ENCODE results near the gene GRID1. TPM values are rescaled to one million over a fixed set of nuclear protein-coding genes. Genes with fewer than 3 reads are reported as not detected.

Gene GRID1
- total RNA-seq, 4 donors from 2014 or later: 17.2 to 28.1 (median 23.6) TPM

DNA sequence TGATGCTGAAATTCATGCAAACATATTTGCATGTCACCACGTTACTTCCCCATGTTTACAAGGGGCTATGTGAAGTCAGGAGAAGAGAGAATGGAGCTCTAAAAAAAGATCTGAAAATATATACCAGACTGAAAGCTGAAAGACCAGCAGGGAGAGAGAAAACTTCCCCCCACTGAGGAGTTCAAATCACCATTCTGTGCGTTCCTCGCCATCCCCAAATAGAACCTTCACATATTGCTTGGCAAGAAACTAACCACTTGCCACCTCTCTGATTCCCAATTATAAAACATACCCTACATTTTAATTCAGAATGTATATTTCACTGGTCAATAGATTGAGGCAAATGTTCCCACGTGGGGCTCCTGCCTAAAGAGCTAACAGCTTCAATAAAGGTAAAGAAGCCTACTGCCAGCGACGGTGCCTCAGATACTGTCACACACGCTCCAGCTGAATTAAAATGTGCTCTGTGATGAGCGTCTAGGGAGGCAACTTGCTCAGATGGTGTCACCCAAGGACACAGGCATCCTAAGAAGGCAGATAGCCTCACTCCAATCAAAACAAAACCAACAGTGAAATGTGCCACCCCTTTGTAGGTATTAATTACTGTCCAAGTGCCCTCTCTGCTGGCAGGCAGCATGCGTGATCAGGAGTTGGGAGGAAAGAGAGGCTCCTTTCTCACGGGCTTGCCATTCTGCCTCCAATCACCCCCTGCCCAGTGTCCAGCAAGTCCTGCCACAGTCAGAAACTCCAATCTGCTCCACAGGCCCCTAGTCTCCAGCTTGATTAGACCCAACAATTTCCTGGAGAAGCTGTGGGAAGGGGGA is 298.2 kb downstream of the GRID1 start:
- Histone ChIP-seq H3K4me3 (replicated peaks in 1 of 3) (no peak overlapping the region), H3K27ac (no peak overlapping the region), H3K27me3 (no peaks in the 10 kb centered on the region), H3K36me3 (no peaks in the 10 kb centered on the region), H3K4me1 (no peaks in the 10 kb centered on the region), H3K9me3 (no peaks in the 10 kb centered on the region)
- WGBS, 2 donors: 86% methylated on average over 10 of the region's 10 CpGs
- intact Hi-C loops (cut with DNase I): no loop called here
- no peak for DNase-seq
- no peak for TF ChIP-seq POLR2A (IDR thresholded peaks at IDR 0.05)
- TF ChIP-seq, protein P1, sequence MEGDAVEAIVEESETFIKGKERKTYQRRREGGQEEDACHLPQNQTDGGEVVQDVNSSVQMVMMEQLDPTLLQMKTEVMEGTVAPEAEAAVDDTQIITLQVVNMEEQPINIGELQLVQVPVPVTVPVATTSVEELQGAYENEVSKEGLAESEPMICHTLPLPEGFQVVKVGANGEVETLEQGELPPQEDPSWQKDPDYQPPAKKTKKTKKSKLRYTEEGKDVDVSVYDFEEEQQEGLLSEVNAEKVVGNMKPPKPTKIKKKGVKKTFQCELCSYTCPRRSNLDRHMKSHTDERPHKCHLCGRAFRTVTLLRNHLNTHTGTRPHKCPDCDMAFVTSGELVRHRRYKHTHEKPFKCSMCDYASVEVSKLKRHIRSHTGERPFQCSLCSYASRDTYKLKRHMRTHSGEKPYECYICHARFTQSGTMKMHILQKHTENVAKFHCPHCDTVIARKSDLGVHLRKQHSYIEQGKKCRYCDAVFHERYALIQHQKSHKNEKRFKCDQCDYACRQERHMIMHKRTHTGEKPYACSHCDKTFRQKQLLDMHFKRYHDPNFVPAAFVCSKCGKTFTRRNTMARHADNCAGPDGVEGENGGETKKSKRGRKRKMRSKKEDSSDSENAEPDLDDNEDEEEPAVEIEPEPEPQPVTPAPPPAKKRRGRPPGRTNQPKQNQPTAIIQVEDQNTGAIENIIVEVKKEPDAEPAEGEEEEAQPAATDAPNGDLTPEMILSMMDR (IDR thresholded peaks at IDR 0.05): peak in 1 of 6 experiments; percentile 7

DNA sequence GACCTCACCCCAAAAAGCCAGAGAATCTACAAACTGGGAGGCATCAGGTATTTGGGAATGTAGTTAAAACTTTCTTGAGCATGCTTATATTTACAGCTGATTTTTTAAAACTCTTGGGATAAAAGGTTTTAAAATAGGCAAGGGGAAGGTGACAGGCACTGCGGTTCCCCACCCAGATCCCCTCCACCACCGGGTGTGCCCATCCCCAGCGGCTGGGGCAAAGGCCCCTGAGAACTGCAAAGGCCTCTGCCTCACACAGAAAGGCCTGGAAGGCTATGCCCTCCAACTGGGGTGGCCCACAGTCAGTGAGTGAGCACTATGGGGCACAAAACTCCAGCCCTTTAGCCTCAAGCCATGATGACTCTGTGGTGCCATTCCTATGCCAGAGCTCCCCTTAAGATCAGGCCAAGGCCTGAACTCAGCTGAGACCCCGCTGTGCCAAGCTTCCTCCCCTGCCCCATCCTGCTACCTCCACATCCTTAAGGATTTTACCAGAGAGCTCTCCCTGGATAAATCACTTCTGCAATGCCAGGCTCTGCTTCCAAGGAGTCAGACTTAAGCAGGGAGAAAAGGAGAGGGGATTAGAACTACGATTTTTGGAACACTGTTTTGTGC is 299.1 kb downstream of the GRID1 start:
- Histone ChIP-seq H3K4me1 (no peaks in the 10 kb centered on the region), H3K27me3 (no peaks in the 10 kb centered on the region), H3K27ac (no peak overlapping the region), H3K9me3 (no peaks in the 10 kb centered on the region), H3K4me3 (replicated peaks in 1 of 3) (no peak overlapping the region), H3K36me3 (no peaks in the 10 kb centered on the region)
- intact Hi-C loops (cut with DNase I): no loop called here
- TF ChIP-seq, protein P1 (IDR thresholded peaks at IDR 0.05): no peak
- TF ChIP-seq POLR2A (IDR thresholded peaks at IDR 0.05): no peak
- DNase-seq: no peak
- WGBS, 2 donors: 82 to 88% methylated on average over 5 of the region's 5 CpGs

DNA sequence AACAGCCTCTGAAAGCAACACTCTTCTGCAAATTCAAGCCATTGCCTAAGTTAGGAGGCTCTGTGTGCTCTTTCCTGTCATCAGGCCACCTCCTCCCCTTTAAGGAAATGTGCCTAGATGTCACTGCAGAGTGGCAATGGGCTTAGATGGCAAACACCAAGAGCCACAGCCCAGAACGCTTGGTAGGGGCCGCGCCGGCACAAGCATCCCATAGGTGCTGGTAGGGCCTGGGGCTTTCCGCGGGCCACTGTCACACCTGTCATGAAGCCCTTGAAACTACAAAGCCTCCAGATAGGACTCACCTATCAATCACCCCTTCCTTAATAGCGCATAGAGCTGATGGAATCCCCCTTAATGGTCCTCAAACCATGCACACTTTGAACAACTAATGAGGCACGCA is 299.9 kb downstream of the GRID1 start:
- DNase-seq: no peak
- WGBS, 2 donors: 92 to 97% methylated on average over 8 of the region's 8 CpGs
- Histone ChIP-seq H3K36me3 (no peaks in the 10 kb centered on the region), H3K9me3 (no peaks in the 10 kb centered on the region), H3K27ac (no peak overlapping the region), H3K4me1 (no peaks in the 10 kb centered on the region), H3K4me3 (replicated peaks in 1 of 3) (no peak overlapping the region), H3K27me3 (no peaks in the 10 kb centered on the region)
- intact Hi-C loops (cut with DNase I): no loop called here
- TF ChIP-seq POLR2A (IDR thresholded peaks at IDR 0.05): no peak
- TF ChIP-seq, protein P1 (IDR thresholded peaks at IDR 0.05): no peak

GRCh38 chr10:86065711-86066251 is 300.8 kb downstream of the GRID1 start:
- no peaks in the 10 kb centered on the region for H3K36me3 ChIP-seq
- TF ChIP-seq, protein P1 (IDR thresholded peaks at IDR 0.05): no peak
- no peak for TF ChIP-seq POLR2A (IDR thresholded peaks at IDR 0.05)
- H3K4me1 ChIP-seq: no peaks in the 10 kb centered on the region
- 79 to 85% methylated on average over 6 of the region's 6 CpGs for WGBS, 2 donors
- no peak overlapping the region for H3K4me3 ChIP-seq (replicated peaks in 1 of 3)
- H3K27me3 ChIP-seq: no peaks in the 10 kb centered on the region
- DNase-seq: no peak
- intact Hi-C loops (cut with DNase I): no loop called here
- H3K27ac ChIP-seq: no peak overlapping the region
- H3K9me3 ChIP-seq: no peaks in the 10 kb centered on the region

Measured in thyroid gland (tissue), 4 donors.